ENCODE results near the gene C1QTNF7.

The C1QTNF7 gene

GRCh38 chr4:15396157-15396800 is 31.6 kb upstream of the C1QTNF7 start:
- TF ChIP-seq MAX (IDR thresholded peaks at IDR 0.05) (no peak), RAD21 (IDR thresholded peaks at IDR 0.05; ENCODE audit: low read depth) (peak; percentile 72)

- TF ChIP-seq CREB1 (IDR thresholded peaks at IDR 0.05; ENCODE audit: low read depth) (no peak), YY1 (IDR thresholded peaks at IDR 0.05; ENCODE audit: low read depth) (no peak), CEBPB (IDR thresholded peaks at IDR 0.05) (no peak), TCF12 (IDR thresholded peaks at IDR 0.05; ENCODE audit: low read depth) (no peak), NFIC (IDR thresholded peaks at IDR 0.05) (no peak), MAX (IDR thresholded peaks at IDR 0.05) (no peak), FOXM1 (IDR thresholded peaks at IDR 0.05; ENCODE audit: borderline replicate concordance, low read depth) (no peak), REST (IDR thresholded peaks at IDR 0.05; ENCODE audit: low read depth) (no peak), TAF1 (IDR thresholded peaks at IDR 0.05; ENCODE audit: low read depth) (no peak), ZBTB7A (IDR thresholded peaks at IDR 0.05; ENCODE audit: low read depth) (no peak), USF1 (IDR thresholded peaks at IDR 0.05) (no peak), RAD21 (IDR thresholded peaks at IDR 0.05; ENCODE audit: low read depth) (no peak), EGR1 (IDR thresholded peaks at IDR 0.05) (no peak), EP300 (IDR thresholded peaks at IDR 0.05; ENCODE audit: borderline replicate concordance) (no peak), TEAD4 (IDR thresholded peaks at IDR 0.05) (no peak)
These were observed 29.8 kb upstream of the C1QTNF7 start for GRCh38 chr4:15398001-15398400.

- TF ChIP-seq REST (IDR thresholded peaks at IDR 0.05; ENCODE audit: low read depth) (no peak), EGR1 (IDR thresholded peaks at IDR 0.05) (no peak), NFIC (IDR thresholded peaks at IDR 0.05) (no peak), CREB1 (IDR thresholded peaks at IDR 0.05; ENCODE audit: low read depth) (no peak), EP300 (IDR thresholded peaks at IDR 0.05; ENCODE audit: borderline replicate concordance) (no peak), CEBPB (IDR thresholded peaks at IDR 0.05) (no peak), ZBTB7A (IDR thresholded peaks at IDR 0.05; ENCODE audit: low read depth) (no peak), YY1 (IDR thresholded peaks at IDR 0.05; ENCODE audit: low read depth) (no peak), RAD21 (IDR thresholded peaks at IDR 0.05; ENCODE audit: low read depth) (no peak), TAF1 (IDR thresholded peaks at IDR 0.05; ENCODE audit: low read depth) (no peak), MAX (IDR thresholded peaks at IDR 0.05) (no peak), TCF12 (IDR thresholded peaks at IDR 0.05; ENCODE audit: low read depth) (no peak), FOXM1 (IDR thresholded peaks at IDR 0.05; ENCODE audit: borderline replicate concordance, low read depth) (no peak), TEAD4 (IDR thresholded peaks at IDR 0.05) (no peak), USF1 (IDR thresholded peaks at IDR 0.05) (no peak)
These were observed 29.1 kb upstream of the C1QTNF7 start for GRCh38 chr4:15398732-15399131.

GRCh38 chr4:15400226-15400625 is 27.6 kb upstream of the C1QTNF7 start:
- TF ChIP-seq TCF12 (IDR thresholded peaks at IDR 0.05; ENCODE audit: low read depth) (no peak), USF1 (IDR thresholded peaks at IDR 0.05) (no peak), FOXM1 (IDR thresholded peaks at IDR 0.05; ENCODE audit: borderline replicate concordance, low read depth) (no peak), EGR1 (IDR thresholded peaks at IDR 0.05) (no peak), EP300 (IDR thresholded peaks at IDR 0.05; ENCODE audit: borderline replicate concordance) (no peak), TAF1 (IDR thresholded peaks at IDR 0.05; ENCODE audit: low read depth) (no peak), REST (IDR thresholded peaks at IDR 0.05; ENCODE audit: low read depth) (no peak), CEBPB (IDR thresholded peaks at IDR 0.05) (no peak), ZBTB7A (IDR thresholded peaks at IDR 0.05; ENCODE audit: low read depth) (no peak), YY1 (IDR thresholded peaks at IDR 0.05; ENCODE audit: low read depth) (no peak), TEAD4 (IDR thresholded peaks at IDR 0.05) (no peak), NFIC (IDR thresholded peaks at IDR 0.05) (no peak), RAD21 (IDR thresholded peaks at IDR 0.05; ENCODE audit: low read depth) (no peak), CREB1 (IDR thresholded peaks at IDR 0.05; ENCODE audit: low read depth) (no peak), MAX (IDR thresholded peaks at IDR 0.05) (no peak)

Measured in Ishikawa (cell line).